Stimulated activated CD8-positive, alpha-beta memory T cell treated with anti-CD3 and anti-CD28 coated beads, Interleukin-4, amount 100 ng/mL, for 24 hours (primary cell): Measurements from ENCODE around the gene CACNA1E.
"Not testable (repeated sequence)": the region's sequence is repeated elsewhere in the genome, so short reads cannot be mapped to it uniquely, and the experiment has no call there.

ENCODE experiments used
- DNase-seq: peaks from one replicate; pipeline ENCODE4 v3.0.0-alpha.2; 2020; ENCODE audit warnings: low read depth

CACNA1E gene

DNA sequence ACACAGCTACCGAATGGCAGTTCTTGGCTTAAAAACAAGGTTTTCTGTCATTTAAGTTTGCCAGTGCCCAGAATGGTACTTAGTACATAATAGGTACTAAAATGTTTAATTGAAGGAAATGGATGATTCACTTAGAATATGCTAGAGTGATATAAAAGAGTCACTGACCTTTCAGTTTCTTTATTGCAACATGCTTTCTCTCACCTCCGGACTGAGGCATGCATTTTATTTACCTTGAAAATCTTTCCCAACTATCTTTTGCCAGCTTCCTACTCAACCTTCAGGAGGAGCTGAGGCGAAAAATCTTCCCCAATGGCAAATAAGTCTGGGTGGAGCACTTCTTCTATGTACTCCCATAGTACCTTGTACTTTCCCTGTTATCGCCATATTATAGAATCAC is 333.3 kb downstream of the CACNA1E start:
- no peak for DNase-seq

DNA sequence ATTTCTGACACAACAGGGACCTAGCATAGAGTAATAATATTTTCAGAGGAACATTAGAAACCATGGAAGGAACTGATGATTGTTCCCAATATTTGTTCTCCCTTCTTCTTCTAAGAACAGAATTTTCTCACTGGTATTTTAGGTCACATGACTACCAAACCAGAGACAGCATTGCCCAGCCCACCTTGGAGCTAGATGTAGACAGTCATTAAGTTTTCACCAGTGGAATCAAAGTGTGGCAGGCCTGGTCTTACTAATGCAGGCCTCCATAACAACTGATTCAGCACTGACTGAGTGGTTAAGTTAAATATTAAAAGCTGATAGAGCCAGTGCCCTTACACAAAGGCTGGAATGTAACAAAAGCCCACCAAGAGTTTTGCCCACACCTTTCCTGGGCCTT is 333.8 kb downstream of the CACNA1E start:
- DNase-seq = no peak

DNA sequence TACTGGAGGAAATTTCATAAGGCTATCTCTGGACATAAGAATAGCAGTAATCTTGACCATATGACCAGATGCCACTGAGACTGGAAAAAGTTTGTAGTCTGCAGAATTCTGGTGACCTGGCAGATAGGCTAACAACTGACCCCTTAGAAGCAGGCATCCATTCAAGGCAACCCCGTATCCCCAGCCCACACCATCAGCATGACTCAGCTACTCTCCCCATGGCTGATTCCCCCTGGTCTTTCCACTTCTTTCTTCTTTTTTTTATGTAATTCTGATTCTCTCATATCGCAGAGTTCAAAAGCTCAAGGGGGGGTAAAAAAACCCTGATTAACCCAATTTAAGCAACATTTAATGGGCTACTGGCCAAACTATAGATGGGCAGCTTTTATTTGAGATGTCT is 335.1 kb downstream of the CACNA1E start:
- no peak for DNase-seq

DNA sequence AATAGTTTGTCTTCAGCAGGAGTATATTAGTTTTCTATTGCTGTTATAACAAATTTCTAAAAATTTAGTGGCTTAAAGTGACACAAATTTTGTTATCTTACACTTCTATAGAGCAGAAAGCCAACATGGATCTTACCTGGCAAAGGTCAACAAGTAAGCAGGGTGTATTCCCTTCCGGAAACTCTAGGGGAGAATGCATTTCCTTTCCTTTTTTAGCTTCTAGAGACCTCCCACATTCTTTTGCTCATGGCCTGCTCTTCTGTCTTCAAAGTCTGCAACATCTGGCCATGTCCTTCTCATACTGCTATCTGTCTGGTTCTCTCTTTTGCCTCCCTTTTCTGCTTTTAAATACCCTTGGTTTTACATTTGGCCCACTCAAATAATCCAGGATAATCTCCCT is 335.6 kb downstream of the CACNA1E start:
- no peak for DNase-seq

DNA sequence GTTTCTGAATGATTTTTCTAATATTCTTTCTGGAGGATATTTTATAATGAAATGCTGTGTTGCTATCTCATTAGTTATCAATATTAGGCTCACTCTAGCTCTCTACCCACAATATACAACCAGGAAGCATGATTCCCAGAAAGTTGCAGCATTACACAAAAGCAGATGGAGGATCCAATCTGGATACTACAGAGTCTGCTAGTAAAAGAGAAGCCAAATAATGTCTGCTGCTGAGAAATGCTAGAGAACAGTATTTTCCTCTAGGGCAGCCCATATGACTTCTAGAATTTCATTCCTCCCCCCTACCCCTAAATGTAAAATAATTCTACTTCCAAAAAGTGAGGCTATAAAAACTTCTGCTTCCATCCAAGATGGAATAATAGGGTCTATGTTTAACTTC is 338.4 kb downstream of the CACNA1E start:
- no peak for DNase-seq

DNA sequence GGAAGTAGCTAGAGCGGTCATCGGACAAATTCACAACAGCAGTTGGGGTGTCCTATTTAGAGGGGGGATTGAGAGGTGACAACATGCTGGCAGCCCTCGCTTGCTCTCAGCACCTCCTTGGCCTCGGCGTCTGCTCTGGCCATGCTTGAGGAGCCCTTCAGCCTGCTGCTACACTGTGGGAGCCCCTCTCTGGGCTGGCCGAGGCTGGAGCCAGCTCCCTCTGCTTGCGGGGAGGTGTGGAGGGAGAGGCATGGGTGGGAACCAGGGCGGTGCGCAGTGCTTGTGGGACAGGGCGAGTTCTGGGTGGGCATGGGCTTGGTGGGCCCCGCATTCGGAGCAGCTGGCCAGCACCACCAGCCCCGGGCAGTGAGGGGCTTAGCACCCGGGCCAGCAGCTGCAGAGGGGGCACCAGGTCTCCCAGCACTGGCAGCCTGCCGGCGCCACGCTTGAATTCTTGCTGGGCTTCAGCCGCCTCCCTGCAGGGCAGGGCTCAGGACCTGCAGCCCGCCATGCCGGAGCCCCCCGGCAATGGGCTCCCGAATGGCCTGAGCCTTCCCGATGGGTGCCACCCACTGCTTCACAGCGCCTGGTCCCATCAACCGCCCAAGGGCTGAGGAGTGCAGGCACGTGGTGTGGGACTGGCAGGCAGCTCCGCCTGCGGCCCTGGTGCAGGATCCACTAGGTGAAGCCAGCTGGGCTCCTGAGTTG is 349.0 kb downstream of the CACNA1E start:
- not testable (repeated sequence) for DNase-seq

DNA sequence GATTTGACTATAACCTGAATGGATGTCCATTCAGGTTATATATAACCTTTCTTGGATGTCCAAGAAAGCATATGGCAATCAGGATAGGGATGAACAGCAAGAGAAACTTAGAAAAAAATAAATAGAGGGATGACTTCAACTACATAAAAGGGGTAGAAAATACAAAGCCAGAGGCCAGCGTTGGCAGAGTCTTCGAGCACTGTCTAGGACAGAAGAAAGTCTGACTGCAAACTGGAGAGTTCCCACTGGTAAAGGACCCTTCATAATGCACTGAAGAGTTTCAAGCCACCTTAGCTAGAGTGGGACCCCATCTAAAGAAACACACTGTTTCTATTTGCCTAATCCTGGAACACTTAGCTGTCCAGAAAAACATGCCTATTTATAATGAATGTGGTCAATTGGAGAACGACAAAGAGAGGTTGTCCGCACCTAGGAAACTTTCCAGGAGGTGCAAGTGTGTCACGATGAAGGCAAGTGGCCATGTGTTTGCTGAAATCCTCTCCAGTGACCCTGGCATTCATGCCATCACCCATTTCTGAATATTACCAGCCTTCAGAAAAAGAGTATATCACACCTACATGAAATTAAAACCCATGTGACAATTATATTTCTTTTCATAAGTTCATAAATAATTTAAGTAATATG is 362.8 kb downstream of the CACNA1E start:
- no peak for DNase-seq

DNA sequence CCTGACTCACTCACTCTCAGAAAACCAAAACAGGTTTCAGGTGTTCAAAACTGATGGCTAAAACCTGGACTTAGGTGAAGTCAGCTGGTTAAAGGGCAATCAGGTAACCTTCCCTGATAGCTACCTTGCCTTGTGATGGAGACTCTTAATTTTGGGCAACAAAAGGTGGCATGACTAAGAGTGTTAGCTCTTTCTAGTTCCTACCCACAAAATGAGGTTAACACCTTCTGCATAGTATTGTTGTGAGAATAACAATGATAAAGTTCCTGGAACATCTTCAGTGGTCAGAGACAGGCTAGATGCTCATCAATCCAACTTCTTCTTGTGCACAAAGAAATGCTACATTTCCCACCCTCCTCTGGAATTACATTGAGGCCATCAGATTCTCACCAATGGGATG is 363.4 kb downstream of the CACNA1E start:
- DNase-seq = no peak

DNA sequence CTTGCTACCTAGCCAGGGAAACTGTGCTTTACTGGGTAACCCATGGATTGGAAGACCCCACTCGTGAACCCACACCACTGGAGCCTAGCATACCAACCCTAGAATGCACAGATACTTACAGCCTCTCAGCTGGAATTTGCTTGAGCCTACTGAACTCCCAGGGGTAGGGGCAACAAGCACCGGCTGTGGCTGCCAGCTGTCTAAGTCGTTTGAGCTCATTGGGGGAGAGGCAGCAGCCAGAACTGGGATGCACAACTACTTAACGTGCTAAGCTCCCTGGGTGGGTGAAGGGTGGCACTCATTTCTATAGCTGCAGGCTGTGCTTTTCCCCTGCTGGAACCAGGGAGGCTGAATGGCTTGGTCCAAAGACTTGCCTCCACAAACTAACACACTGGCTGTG is 365.8 kb downstream of the CACNA1E start:
- no peak for DNase-seq

DNA sequence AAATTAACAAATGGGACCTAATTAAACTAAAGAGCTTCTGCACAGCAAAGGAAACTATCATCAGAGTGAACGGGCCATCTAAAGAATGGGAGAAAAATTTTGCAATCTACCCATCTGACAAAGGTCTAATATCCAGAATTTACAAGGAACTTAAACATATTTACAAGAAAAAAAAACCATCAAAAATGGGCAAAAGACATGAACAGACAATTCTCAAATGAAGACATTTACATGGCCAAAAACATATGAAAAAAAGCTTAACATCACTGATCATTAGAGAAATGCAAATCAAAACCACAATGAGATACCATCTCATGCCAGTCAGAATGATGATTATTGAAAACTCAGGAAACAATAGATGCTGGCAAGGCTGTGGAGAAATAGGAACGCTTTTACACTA is 370.9 kb downstream of the CACNA1E start:
- DNase-seq = not testable (repeated sequence)

DNA sequence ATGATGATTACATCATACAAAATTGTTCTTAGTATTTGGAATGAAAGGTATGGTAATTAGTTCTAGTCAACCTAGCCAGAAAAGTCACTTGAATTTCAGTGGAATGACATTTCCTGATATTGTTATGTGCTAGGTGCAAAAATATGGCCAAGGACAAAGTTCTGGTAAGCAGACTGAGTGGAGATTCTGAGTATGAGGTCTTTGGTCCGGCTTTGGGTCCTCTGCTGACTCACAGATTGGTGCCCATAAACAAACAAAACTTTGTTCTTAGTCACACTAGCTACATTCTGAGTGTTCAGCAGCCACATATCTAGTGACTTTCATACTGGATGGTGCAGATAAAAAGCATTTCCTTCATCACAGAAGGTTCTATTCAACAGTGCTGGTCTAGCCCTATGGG is 372.1 kb downstream of the CACNA1E start:
- no peak for DNase-seq
